BLaER1 (cell line): Measurements from ENCODE around the gene TMEM207.

ENCODE experiments used
- H3K27ac ChIP-seq: shearing (Covaris generic); formaldehyde crosslinking; 2 replicates; pipeline ENCODE4 v1.8.1; 2022
- H3K27me3 ChIP-seq: shearing (Covaris generic); formaldehyde crosslinking; 2 replicates; pipeline ENCODE4 v1.8.1; 2022
- H3K36me3 ChIP-seq: shearing (Covaris generic); formaldehyde crosslinking; 2 replicates; pipeline ENCODE4 v1.8.1; 2022
- H3K4me1 ChIP-seq: shearing (Covaris generic); formaldehyde crosslinking; 2 replicates; pipeline ENCODE4 v1.8.1; 2022
- H3K4me2 ChIP-seq: shearing (Covaris generic); formaldehyde crosslinking; 2 replicates; pipeline ENCODE4 v1.8.1; 2022
- H3K4me3 ChIP-seq: shearing (Covaris generic); formaldehyde crosslinking; 2 replicates; pipeline ENCODE4 v1.8.1; 2022
- H3K9ac ChIP-seq: shearing (Covaris generic); formaldehyde crosslinking; 2 replicates; pipeline ENCODE4 v1.8.1; 2022
- H3K9me3 ChIP-seq: shearing (Covaris generic); formaldehyde crosslinking; 2 replicates; pipeline ENCODE4 v1.8.1; 2022
- H4K20me1 ChIP-seq: shearing (Covaris generic); formaldehyde crosslinking; 2 replicates; pipeline ENCODE4 v1.8.1; 2022
- Cebpa-rat ChIP-seq: shearing (Covaris generic); IDR thresholded peaks from 2 replicates; pipeline ENCODE4 v1.8.1; 2022

Gene TMEM207

DNA sequence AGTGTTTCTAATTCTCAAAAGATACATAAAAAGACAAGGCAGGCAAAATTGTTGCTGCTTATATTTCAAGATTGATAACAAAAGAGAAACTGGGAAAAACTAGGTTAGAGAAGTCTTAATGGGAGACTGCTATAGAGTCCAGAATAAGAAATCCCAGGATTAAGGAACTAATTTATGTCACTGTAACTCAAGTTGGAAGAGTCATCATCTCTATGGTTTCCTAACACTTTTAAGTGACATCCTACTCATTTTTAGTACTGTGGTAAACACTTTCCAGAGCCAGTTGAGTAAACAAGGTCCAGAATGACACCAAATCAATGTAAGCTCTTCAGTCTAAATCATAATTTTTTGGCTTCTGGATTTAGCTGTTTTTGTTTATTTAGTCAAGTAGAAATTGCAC lies 53.7 kb downstream of the TMEM207 start:
- TF ChIP-seq Cebpa-rat = no peak
- Histone ChIP-seq H3K4me3 (no peak overlapping the region), H3K27me3 (no peaks in the 10 kb centered on the region), H3K36me3 (no peaks in the 10 kb centered on the region), H3K9ac (no peak overlapping the region), H3K4me2 (no peak overlapping the region), H3K27ac (no peak overlapping the region), H3K4me1 (no peaks in the 10 kb centered on the region), H4K20me1 (no peaks in the 10 kb centered on the region), H3K9me3 (no peaks in the 10 kb centered on the region)

DNA sequence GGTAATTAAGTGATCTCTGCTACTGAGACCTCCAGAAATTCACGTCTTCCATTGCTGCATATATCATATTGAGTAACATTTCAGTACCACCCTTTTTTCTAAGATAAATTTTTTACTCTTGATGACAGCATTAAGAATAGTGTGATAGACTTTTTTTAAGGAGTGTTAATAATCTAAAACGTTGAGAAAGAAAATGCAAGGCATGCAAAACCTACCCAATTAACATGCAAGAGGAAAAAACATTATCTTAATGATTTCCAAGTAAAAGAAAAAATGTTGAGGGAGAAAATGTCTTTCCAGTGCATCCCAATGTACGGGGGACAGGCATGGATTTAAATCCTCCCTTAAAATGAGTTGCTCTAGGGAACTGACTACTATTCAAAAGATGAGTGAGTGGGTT lies 61.0 kb downstream of the TMEM207 start:
- no peak for TF ChIP-seq Cebpa-rat
- H3K4me1 ChIP-seq = peaks cover 27% of the 10 kb centered on the region
- no peaks in the 10 kb centered on the region for H3K9me3 ChIP-seq
- no peaks in the 10 kb centered on the region for H3K36me3 ChIP-seq
- H3K4me2 ChIP-seq = no peak overlapping the region
- no peak overlapping the region for H3K4me3 ChIP-seq
- no peaks in the 10 kb centered on the region for H3K27me3 ChIP-seq
- no peak overlapping the region for H3K9ac ChIP-seq
- H3K27ac ChIP-seq = no peak overlapping the region
- H4K20me1 ChIP-seq = no peaks in the 10 kb centered on the region

- Histone ChIP-seq H3K9ac (no peak within 1 kb of the TSS), H3K27me3 (no peaks in the 10 kb centered on the region), H4K20me1 (no peaks in the 10 kb centered on the region), H3K4me3 (no peak within 1 kb of the TSS), H3K4me2 (peak within 1 kb of the TSS; percentile 75), H3K4me1 (peaks cover 27% of the 10 kb centered on the region), H3K36me3 (no peaks in the 10 kb centered on the region), H3K27ac (peak within 1 kb of the TSS; percentile 46; the same call in 1 of the 2 replicates), H3K9me3 (no peaks in the 10 kb centered on the region)
- TF ChIP-seq Cebpa-rat = no peak
These were observed 62.0 kb downstream of the TMEM207 start, which contains the start of gene CLDN16 for GRCh38 chr3:190387578-190388213. CLDN16 (plus strand) TSS chr3:190388163; CDS start chr3:190388330, 167 bp downstream.

- TF ChIP-seq Cebpa-rat = no peak
These were observed 63.7 kb downstream of the TMEM207 start for GRCh38 chr3:190385731-190386688.

GRCh38 chr3:190384309-190384756 lies 65.4 kb downstream of the TMEM207 start:
- Histone ChIP-seq H3K27ac (no peak overlapping the region), H3K27me3 (no peaks in the 10 kb centered on the region), H3K9ac (no peak overlapping the region), H3K4me1 (peaks cover 27% of the 10 kb centered on the region), H3K4me2 (no peak overlapping the region; the same call in 1 of the 2 replicates), H4K20me1 (no peaks in the 10 kb centered on the region), H3K9me3 (no peaks in the 10 kb centered on the region), H3K36me3 (no peaks in the 10 kb centered on the region), H3K4me3 (no peak overlapping the region)
- TF ChIP-seq Cebpa-rat = no peak

More at GRCh38 chr3:190385731-190386688, 63.7 kb downstream of the TMEM207 start:
- Histone ChIP-seq H3K4me3 (no peak overlapping the region), H3K9me3 (no peaks in the 10 kb centered on the region), H4K20me1 (no peaks in the 10 kb centered on the region), H3K27ac (no peak overlapping the region), H3K27me3 (no peaks in the 10 kb centered on the region), H3K9ac (no peak overlapping the region), H3K36me3 (no peaks in the 10 kb centered on the region), H3K4me2 (no peak overlapping the region), H3K4me1 (peaks cover 27% of the 10 kb centered on the region)

- Histone ChIP-seq H3K36me3 (no peaks in the 10 kb centered on the region), H3K9ac (no peak overlapping the region), H3K4me3 (no peak overlapping the region), H3K4me1 (peaks cover 15% of the 10 kb centered on the region), H3K9me3 (no peaks in the 10 kb centered on the region), H3K4me2 (no peak overlapping the region), H3K27me3 (no peaks in the 10 kb centered on the region), H3K27ac (no peak overlapping the region), H4K20me1 (no peaks in the 10 kb centered on the region)
- TF ChIP-seq Cebpa-rat = no peak
These were observed 67.6 kb downstream of the TMEM207 start for GRCh38 chr3:190382082-190382481.

DNA sequence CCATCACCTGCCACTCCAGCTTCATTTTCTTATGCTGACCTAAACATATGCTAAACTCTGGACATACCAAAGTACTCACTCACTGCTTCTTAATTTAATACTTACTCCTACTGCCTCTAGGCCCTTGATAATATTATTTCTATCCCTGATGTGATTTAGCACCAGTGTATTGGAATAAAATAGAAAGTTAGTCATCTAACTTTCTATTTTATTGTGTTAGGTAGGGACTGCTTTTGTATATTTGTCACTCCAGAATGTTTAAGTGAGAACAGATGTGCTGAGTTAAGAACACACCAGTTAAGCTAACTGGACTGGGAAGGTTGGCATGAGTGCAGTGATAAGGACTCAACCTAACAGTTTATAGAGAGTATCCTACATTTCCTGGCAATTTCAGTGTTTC lies 68.3 kb downstream of the TMEM207 start:
- Histone ChIP-seq H3K27me3 (no peaks in the 10 kb centered on the region), H4K20me1 (no peaks in the 10 kb centered on the region), H3K4me1 (peaks cover 12% of the 10 kb centered on the region), H3K4me3 (no peak overlapping the region), H3K9ac (no peak overlapping the region), H3K4me2 (no peak overlapping the region), H3K36me3 (no peaks in the 10 kb centered on the region), H3K9me3 (no peaks in the 10 kb centered on the region), H3K27ac (no peak overlapping the region)
- no peak for TF ChIP-seq Cebpa-rat

DNA sequence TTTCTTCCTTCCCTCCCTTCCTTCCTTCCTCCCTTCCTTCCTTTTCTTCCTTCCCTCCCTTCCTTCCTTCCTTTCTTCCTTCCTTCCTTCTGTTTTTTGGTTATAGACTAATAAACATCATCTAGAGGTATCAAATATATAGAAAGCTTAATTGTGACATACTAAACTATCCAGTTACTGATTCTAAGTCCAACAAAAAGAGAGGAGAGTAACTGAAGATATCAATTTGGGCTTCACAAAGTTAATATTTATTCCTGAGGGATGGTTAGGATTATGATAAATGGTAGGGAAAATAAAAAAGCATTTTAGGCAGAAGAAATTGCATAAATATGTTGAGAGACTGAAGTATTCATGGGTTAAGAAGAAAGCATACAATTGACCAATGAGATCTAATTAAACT lies 69.5 kb downstream of the TMEM207 start:
- peaks cover 16% of the 10 kb centered on the region for H3K4me1 ChIP-seq
- no peaks in the 10 kb centered on the region for H3K9me3 ChIP-seq
- no peak overlapping the region for H3K27ac ChIP-seq
- H3K4me3 ChIP-seq = no peak overlapping the region
- no peaks in the 10 kb centered on the region for H4K20me1 ChIP-seq
- H3K9ac ChIP-seq = no peak overlapping the region
- H3K27me3 ChIP-seq = no peaks in the 10 kb centered on the region
- no peak overlapping the region for H3K4me2 ChIP-seq
- TF ChIP-seq Cebpa-rat = no peak
- no peaks in the 10 kb centered on the region for H3K36me3 ChIP-seq
